OCI-LY7 (cell line): ENCODE results near the gene PRCP. TPM values are rescaled to one million over a fixed set of nuclear protein-coding genes. Genes with fewer than 3 reads are reported as not detected.
A peak's percentile ranks its signal among the peaks of the same experiment; 100 is the strongest.

Source experiments
- BruUV-seq: library from RNA; stranded (reverse); fragments of 400-500 nt; replicated peaks from 2 replicates; lab custom pipeline; 2021; lab: Mats Ljungman, UMichigan
- CTCF ChIA-PET: fragments of 300-600 bp; sonication (Branson Sonifier 250); formaldehyde crosslinking; loops from one replicate; lab custom pipeline; 2022; ENCODE audit warnings: antibody characterized with exemption; ENCODE audit not compliant: unreplicated experiment; lab: Charles Lee
- POLR2A ChIA-PET: fragments of 300-600 bp; sonication (Branson Sonifier 250); formaldehyde crosslinking; loops from one replicate; lab custom pipeline; 2022; ENCODE audit warnings: antibody characterized with exemption; lab: Charles Lee
- DNase-seq: peaks from one replicate; pipeline ENCODE4 v3.0.0-alpha.2; 2015; ENCODE audit warnings: low spot score
- H2AFZ ChIP-seq: fragments of 200-600 bp; sonication (generic), shearing (Covaris generic); 2 replicates; pipeline ENCODE4 v1.6.1; 2014; ENCODE audit warnings: mild to moderate bottlenecking, antibody characterized with exemption, low read length, moderate library complexity
- H3K27ac ChIP-seq: fragments of 200-600 bp; sonication (generic); 2 replicates; pipeline ENCODE4 v1.5.1; 2014; ENCODE audit warnings: mixed run types, low read depth, mild to moderate bottlenecking, moderate library complexity, low read length, inconsistent platforms; ENCODE audit not compliant: poor library complexity, severe bottlenecking
- H3K36me3 ChIP-seq: fragments of 200-600 bp; sonication (generic); 2 replicates; pipeline ENCODE4 v1.6.1; 2014; ENCODE audit warnings: mild to moderate bottlenecking, antibody characterized with exemption, low read length, moderate library complexity, mixed read lengths; ENCODE audit not compliant: insufficient read depth
- H3K4me1 ChIP-seq: fragments of 200-600 bp; sonication (generic); 2 replicates; pipeline ENCODE4 v1.5.1; 2014; ENCODE audit warnings: mild to moderate bottlenecking, low read length; ENCODE audit not compliant: insufficient read depth, poor library complexity, severe bottlenecking
- H3K4me2 ChIP-seq: fragments of 200-600 bp; sonication (generic); 2 replicates; pipeline ENCODE4 v1.6.1; 2014; ENCODE audit warnings: mild to moderate bottlenecking, low read length
- H3K4me3 ChIP-seq: fragments of 200-600 bp; sonication (generic); 2 replicates; pipeline ENCODE4 v1.5.1; 2014; ENCODE audit warnings: mild to moderate bottlenecking, low read depth, low read length; ENCODE audit not compliant: poor library complexity, severe bottlenecking
- H3K79me2 ChIP-seq: fragments of 200-600 bp; sonication (generic); 2 replicates; pipeline ENCODE4 v1.6.1; 2016; ENCODE audit warnings: low read depth, mild to moderate bottlenecking, low read length, moderate library complexity, mixed read lengths; ENCODE audit not compliant: insufficient read depth
- H3K9me2 ChIP-seq: fragments of 200-600 bp; sonication (generic); 2 replicates; pipeline ENCODE4 v1.6.1; 2016; ENCODE audit warnings: mild to moderate bottlenecking, low read length, mixed read lengths; ENCODE audit not compliant: insufficient read depth
- H3K9me3 ChIP-seq: fragments of 200-600 bp; sonication (generic); 2 replicates; pipeline ENCODE4 v1.6.1; 2014; ENCODE audit warnings: mild to moderate bottlenecking, mixed run types, low read length, mixed read lengths
- H4K20me1 ChIP-seq: fragments of 200-600 bp; sonication (generic); 2 replicates; pipeline ENCODE4 v1.6.1; 2014; ENCODE audit warnings: mild to moderate bottlenecking, antibody characterized with exemption, low read length, moderate library complexity, mixed read lengths; ENCODE audit not compliant: insufficient read depth
- CTCF ChIP-seq: fragments of 200-600 bp; sonication (generic); conservative IDR thresholded peaks from 2 replicates; pipeline ENCODE4 v1.5.1; 2014; ENCODE audit warnings: mild to moderate bottlenecking, antibody characterized with exemption, low read length, moderate library complexity, mixed read lengths
- EZH2phosphoT487 ChIP-seq: fragments of 200-600 bp; sonication (generic); IDR thresholded peaks from 2 replicates; pipeline ENCODE4 v1.6.1; 2018; ENCODE audit warnings: low read depth, borderline replicate concordance, mild to moderate bottlenecking, mixed run types, antibody characterized with exemption, low read length, moderate library complexity, mixed read lengths
- intact Hi-C: fragments of 100-400 bp; cut with micrococcal nuclease; formaldehyde crosslinking; loops from one replicate; pipeline ENCODE4 v1.10.0; 2022; ENCODE audit not compliant: unreplicated experiment
- total RNA-seq, 2 experiments: library from RNA; depleted of rRNA in 1 of 2; stranded (reverse); fragments of >200 nt in 1 of 2; shearing (Covaris generic) in 1 of 2; gene quantifications; 2 replicates each; pipeline ENCODE4 v1.2.3, GENCODE V29; 2014 to 2022

PRCP gene
- total RNA-seq, 2 experiments from 2014 or later, result 6.5 to 18.3 TPM

DNA sequence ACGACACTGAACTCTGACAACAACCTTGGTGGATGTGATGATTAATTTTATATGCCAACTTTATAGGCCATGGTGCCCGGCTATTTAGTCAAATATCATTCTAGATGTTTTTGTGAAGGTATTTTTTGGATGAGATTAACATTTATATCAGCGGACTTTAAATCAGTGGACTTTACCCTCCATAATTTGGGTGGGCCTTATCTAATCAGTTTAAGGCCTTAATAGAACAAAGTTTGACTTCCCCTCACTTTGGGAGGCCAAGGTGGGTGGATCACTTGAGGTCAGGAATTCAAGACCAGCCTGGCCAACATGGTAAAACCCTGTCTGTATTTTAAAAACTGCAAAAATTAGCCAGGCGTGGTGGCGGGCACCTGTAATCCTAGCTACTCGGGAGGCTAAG, 4.0 kb downstream of the PRCP start:
- H3K79me2 ChIP-seq, result peaks cover 5% of the 10 kb centered on the region; the same call in 1 of the 2 replicates
- no peaks in the 10 kb centered on the region for H3K9me3 ChIP-seq
- DNase-seq, result no peak
- H3K27ac ChIP-seq, result no peak overlapping the region
- BruUV-seq, result no TSS peak
- H3K4me1 ChIP-seq, result peaks cover 29% of the 10 kb centered on the region
- TF ChIP-seq CTCF (no peak), EZH2phosphoT487 (no peak)
- intact Hi-C loops, result loop anchor here (2.0 kb wide), 1 partner anchor 21 kb away; no protein-coding TSS in a partner anchor
- no peak overlapping the region for H2AFZ ChIP-seq
- no peaks in the 10 kb centered on the region for H3K9me2 ChIP-seq
- CTCF ChIA-PET, result interaction anchor here (0.8 kb wide), 1 partner anchor 178 kb away, joined by 3 read pairs; no protein-coding TSS in a partner anchor
- no peaks in the 10 kb centered on the region; the same call in 1 of the 2 replicates for H3K36me3 ChIP-seq
- POLR2A ChIA-PET, result interaction anchor here (0.6 to 1.3 kb wide), 6 partner anchors 8 to 391 kb away, joined by 3 to 5 read pairs (median 3); no protein-coding TSS in a partner anchor
- no peak overlapping the region for H3K4me3 ChIP-seq
- no peaks in the 10 kb centered on the region for H4K20me1 ChIP-seq
- no peak overlapping the region for H3K4me2 ChIP-seq

- DNase-seq, result peak; percentile 48
- intact Hi-C loops, result loop anchor here (2.0 kb wide), 1 partner anchor 21 kb away; no protein-coding TSS in a partner anchor
- Histone ChIP-seq H2AFZ (no peak overlapping the region), H4K20me1 (no peaks in the 10 kb centered on the region), H3K4me2 (no peak overlapping the region), H3K9me3 (no peaks in the 10 kb centered on the region), H3K79me2 (peaks cover 5% of the 10 kb centered on the region; the same call in 1 of the 2 replicates), H3K9me2 (no peaks in the 10 kb centered on the region), H3K4me1 (peaks cover 29% of the 10 kb centered on the region), H3K36me3 (no peaks in the 10 kb centered on the region; the same call in 1 of the 2 replicates), H3K4me3 (no peak overlapping the region), H3K27ac (no peak overlapping the region)
- ChIA-PET CTCF (interaction anchor here (0.8 kb wide), 1 partner anchor 178 kb away, joined by 3 read pairs; no protein-coding TSS in a partner anchor), POLR2A (interaction anchor here (0.6 to 1.3 kb wide), 7 partner anchors 9 to 392 kb away, joined by 3 to 5 read pairs (median 3); no protein-coding TSS in a partner anchor)
- TF ChIP-seq CTCF, result no peak
- TF ChIP-seq EZH2phosphoT487, result no peak
- BruUV-seq, result no TSS peak
Observed at GRCh38 chr11:82895437-82896091, 4.7 kb downstream of the PRCP start.
